SU-DHL-6 (cell line): Measurements from ENCODE around the gene SEMA3B.

Source experiments
- EZH2phosphoT487 ChIP-seq: fragments of 200-600 bp; sonication (generic), shearing (Covaris generic); conservative IDR thresholded peaks from 2 replicates; pipeline ENCODE4 v1.6.1; 2018; ENCODE audit warnings: mild to moderate bottlenecking, antibody characterized with exemption, low read length, moderate library complexity, mixed read lengths
- TF ChIP-seq, protein P1 (sequence below): fragments of 200-600 bp; sonication (generic); IDR thresholded peaks from one replicate; pipeline ENCODE4 v1.5.1; 2017; ENCODE audit warnings: antibody characterized with exemption, mild to moderate bottlenecking, low read length, moderate library complexity; ENCODE audit not compliant: insufficient read depth, poor library complexity, severe bottlenecking

DNA sequence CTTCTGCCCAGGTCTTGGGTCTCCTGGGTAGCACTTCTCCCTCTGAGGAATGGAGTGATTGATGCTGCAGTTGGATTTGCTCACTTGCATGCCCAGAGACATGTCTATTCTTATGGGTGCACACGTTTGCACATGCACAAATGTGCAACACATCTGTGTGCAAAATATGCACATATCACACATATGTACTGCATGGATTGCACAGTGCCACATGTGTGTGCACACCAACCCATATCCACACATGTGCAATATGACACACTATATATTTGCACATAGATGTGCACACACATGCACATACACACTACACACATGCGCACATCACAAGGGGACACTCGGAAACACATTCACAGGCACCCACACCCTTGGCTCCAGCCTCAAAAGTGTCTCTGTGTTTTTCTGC is 671 bp upstream of the SEMA3B start:
- TF ChIP-seq, protein P1, sequence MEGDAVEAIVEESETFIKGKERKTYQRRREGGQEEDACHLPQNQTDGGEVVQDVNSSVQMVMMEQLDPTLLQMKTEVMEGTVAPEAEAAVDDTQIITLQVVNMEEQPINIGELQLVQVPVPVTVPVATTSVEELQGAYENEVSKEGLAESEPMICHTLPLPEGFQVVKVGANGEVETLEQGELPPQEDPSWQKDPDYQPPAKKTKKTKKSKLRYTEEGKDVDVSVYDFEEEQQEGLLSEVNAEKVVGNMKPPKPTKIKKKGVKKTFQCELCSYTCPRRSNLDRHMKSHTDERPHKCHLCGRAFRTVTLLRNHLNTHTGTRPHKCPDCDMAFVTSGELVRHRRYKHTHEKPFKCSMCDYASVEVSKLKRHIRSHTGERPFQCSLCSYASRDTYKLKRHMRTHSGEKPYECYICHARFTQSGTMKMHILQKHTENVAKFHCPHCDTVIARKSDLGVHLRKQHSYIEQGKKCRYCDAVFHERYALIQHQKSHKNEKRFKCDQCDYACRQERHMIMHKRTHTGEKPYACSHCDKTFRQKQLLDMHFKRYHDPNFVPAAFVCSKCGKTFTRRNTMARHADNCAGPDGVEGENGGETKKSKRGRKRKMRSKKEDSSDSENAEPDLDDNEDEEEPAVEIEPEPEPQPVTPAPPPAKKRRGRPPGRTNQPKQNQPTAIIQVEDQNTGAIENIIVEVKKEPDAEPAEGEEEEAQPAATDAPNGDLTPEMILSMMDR: no peak
- no peak for TF ChIP-seq EZH2phosphoT487
